ENCODE measurements around the gene MDH1. TPM values are rescaled to one million over a fixed set of nuclear protein-coding genes. Genes with fewer than 3 reads are reported as not detected.
"Not testable (repeated sequence)": the region's sequence is repeated elsewhere in the genome, so short reads cannot be mapped to it uniquely, and the experiment has no call there.

The MDH1 gene
- 100 to 1,000 TPM; 146 to 161 (median 150) TPM for total RNA-seq

- no peaks in the 10 kb centered on the region for H3K27me3 Mint-ChIP-seq (ENCODE audit: low read depth)
- no peaks in the 10 kb centered on the region for H3K9me3 Mint-ChIP-seq
- peaks cover 32% of the 10 kb centered on the region for H3K4me1 Mint-ChIP-seq (ENCODE audit: low read depth)
- peak; percentile 90 for DNase-seq
- peak; percentile 92 to 93 for ATAC-seq
- H3K4me3 Mint-ChIP-seq: peak within 1 kb of the TSS; percentile 99
- H3K36me3 Mint-ChIP-seq (ENCODE audit: insufficient read depth): peaks cover 4% of the 10 kb centered on the region
Observed at GRCh38 chr2:63588385-63589147, at the start of gene MDH1, which contains the start of gene WDPCP. Gene MDH1, plus strand, starts transcription at chr2:63588963. Its CDS starts 81 bp downstream, at chr2:63589044. Gene WDPCP, minus strand, starts transcription at chr2:63588477. Its CDS starts 206 bp downstream, at chr2:63588271.

- H3K4me3 Mint-ChIP-seq: no peak overlapping the region
- ATAC-seq: no peak
- peaks cover 6% of the 10 kb centered on the region for H3K36me3 Mint-ChIP-seq (ENCODE audit: insufficient read depth)
Observed at GRCh38 chr2:63539416-63540162, 49.2 kb upstream of the MDH1 start.

GRCh38 chr2:63544017-63544627 lies 44.6 kb upstream of the MDH1 start:
- peaks cover 6% of the 10 kb centered on the region for H3K36me3 Mint-ChIP-seq (ENCODE audit: insufficient read depth)
- peaks cover 9% of the 10 kb centered on the region for H3K9me3 Mint-ChIP-seq
- ATAC-seq (no peak), DNase-seq (no peak)
- no peak overlapping the region for H3K4me3 Mint-ChIP-seq
- H3K4me1 Mint-ChIP-seq (ENCODE audit: low read depth): no peaks in the 10 kb centered on the region
- no peaks in the 10 kb centered on the region for H3K27me3 Mint-ChIP-seq (ENCODE audit: low read depth)

More at GRCh38 chr2:63539416-63540162, 49.2 kb upstream of the MDH1 start:
- Mint-ChIP-seq H3K9me3 (peaks cover 10% of the 10 kb centered on the region), H3K27me3 (ENCODE audit: low read depth) (no peaks in the 10 kb centered on the region), H3K4me1 (ENCODE audit: low read depth) (no peaks in the 10 kb centered on the region)
- DNase-seq: no peak

- Mint-ChIP-seq H3K4me1 (ENCODE audit: low read depth) (no peaks in the 10 kb centered on the region), H3K27me3 (ENCODE audit: low read depth) (no peaks in the 10 kb centered on the region), H3K9me3 (peaks cover 9% of the 10 kb centered on the region), H3K4me3 (no peak overlapping the region), H3K36me3 (ENCODE audit: insufficient read depth) (peaks cover 6% of the 10 kb centered on the region)
- ATAC-seq (no peak), DNase-seq (no peak)
Observed at GRCh38 chr2:63545023-63545422, 43.7 kb upstream of the MDH1 start.

- no peaks in the 10 kb centered on the region for H3K27me3 Mint-ChIP-seq (ENCODE audit: low read depth)
- no peak for ATAC-seq
- peaks cover 34% of the 10 kb centered on the region for H3K36me3 Mint-ChIP-seq (ENCODE audit: insufficient read depth)
- H3K9me3 Mint-ChIP-seq: peaks cover 24% of the 10 kb centered on the region
- peaks cover 10% of the 10 kb centered on the region for H3K4me1 Mint-ChIP-seq (ENCODE audit: low read depth)
- no peak for DNase-seq
- H3K4me3 Mint-ChIP-seq: no peak overlapping the region
Observed at GRCh38 chr2:63553049-63553448, 35.7 kb upstream of the MDH1 start.

- H3K36me3 Mint-ChIP-seq (ENCODE audit: insufficient read depth): peaks cover 49% of the 10 kb centered on the region
Observed at GRCh38 chr2:63555299-63555698, 33.5 kb upstream of the MDH1 start.

GRCh38 chr2:63555931-63556330 lies 32.8 kb upstream of the MDH1 start:
- Mint-ChIP-seq H3K4me3 (no peak overlapping the region), H3K36me3 (ENCODE audit: insufficient read depth) (peaks cover 52% of the 10 kb centered on the region)
- ATAC-seq: no peak

More at GRCh38 chr2:63555299-63555698, 33.5 kb upstream of the MDH1 start:
- Mint-ChIP-seq H3K4me1 (ENCODE audit: low read depth) (peaks cover 8% of the 10 kb centered on the region), H3K9me3 (peaks cover 29% of the 10 kb centered on the region), H3K27me3 (ENCODE audit: low read depth) (no peaks in the 10 kb centered on the region), H3K4me3 (no peak overlapping the region)
- DNase-seq (no peak), ATAC-seq (no peak)

GRCh38 chr2:63557819-63558218 lies 30.9 kb upstream of the MDH1 start:
- Mint-ChIP-seq H3K9me3 (peaks cover 30% of the 10 kb centered on the region), H3K36me3 (ENCODE audit: insufficient read depth) (peaks cover 53% of the 10 kb centered on the region)
- H3K27me3 Mint-ChIP-seq (ENCODE audit: low read depth); H3K4me3 Mint-ChIP-seq; H3K4me1 Mint-ChIP-seq (ENCODE audit: low read depth); DNase-seq: not testable (repeated sequence)
- ATAC-seq: peak in 1 of 2 donors; percentile 27

More at GRCh38 chr2:63555931-63556330, 32.8 kb upstream of the MDH1 start:
- Mint-ChIP-seq H3K27me3 (ENCODE audit: low read depth) (no peaks in the 10 kb centered on the region), H3K4me1 (ENCODE audit: low read depth) (peaks cover 7% of the 10 kb centered on the region), H3K9me3 (peaks cover 29% of the 10 kb centered on the region)
- no peak for DNase-seq

- not testable (repeated sequence) for DNase-seq; H3K27me3 Mint-ChIP-seq (ENCODE audit: low read depth); ATAC-seq; H3K4me3 Mint-ChIP-seq; H3K4me1 Mint-ChIP-seq (ENCODE audit: low read depth)
- Mint-ChIP-seq H3K9me3 (peaks cover 30% of the 10 kb centered on the region), H3K36me3 (ENCODE audit: insufficient read depth) (peaks cover 55% of the 10 kb centered on the region)
Observed at GRCh38 chr2:63558922-63559321, 29.8 kb upstream of the MDH1 start.

- Mint-ChIP-seq H3K27me3 (ENCODE audit: low read depth) (no peaks in the 10 kb centered on the region), H3K4me1 (ENCODE audit: low read depth) (peaks cover 3% of the 10 kb centered on the region), H3K4me3 (no peak overlapping the region), H3K36me3 (ENCODE audit: insufficient read depth) (peaks cover 49% of the 10 kb centered on the region), H3K9me3 (peaks cover 24% of the 10 kb centered on the region)
- DNase-seq: no peak
- no peak for ATAC-seq
Observed at GRCh38 chr2:63562751-63563150, 26.0 kb upstream of the MDH1 start.

- H3K4me1 Mint-ChIP-seq (ENCODE audit: low read depth): no peaks in the 10 kb centered on the region
- no peak overlapping the region for H3K4me3 Mint-ChIP-seq
- no peaks in the 10 kb centered on the region for H3K27me3 Mint-ChIP-seq (ENCODE audit: low read depth)
- DNase-seq: no peak
- H3K36me3 Mint-ChIP-seq (ENCODE audit: insufficient read depth): peaks cover 33% of the 10 kb centered on the region
- no peak for ATAC-seq
- peaks cover 36% of the 10 kb centered on the region for H3K9me3 Mint-ChIP-seq
Observed at GRCh38 chr2:63569740-63570139, 19.0 kb upstream of the MDH1 start.

- Mint-ChIP-seq H3K9me3 (peaks cover 31% of the 10 kb centered on the region), H3K4me3 (no peak overlapping the region), H3K27me3 (ENCODE audit: low read depth) (no peaks in the 10 kb centered on the region), H3K36me3 (ENCODE audit: insufficient read depth) (peaks cover 29% of the 10 kb centered on the region), H3K4me1 (ENCODE audit: low read depth) (no peaks in the 10 kb centered on the region)
- ATAC-seq (no peak), DNase-seq (no peak)
Observed at GRCh38 chr2:63571291-63571690, 17.5 kb upstream of the MDH1 start.

- Mint-ChIP-seq H3K9me3 (peaks cover 29% of the 10 kb centered on the region), H3K27me3 (ENCODE audit: low read depth) (no peaks in the 10 kb centered on the region), H3K4me1 (ENCODE audit: low read depth) (no peaks in the 10 kb centered on the region), H3K36me3 (ENCODE audit: insufficient read depth) (peaks cover 26% of the 10 kb centered on the region), H3K4me3 (no peak overlapping the region)
- DNase-seq (no peak), ATAC-seq (no peak)
Observed at GRCh38 chr2:63572001-63572400, 16.8 kb upstream of the MDH1 start.

- peaks cover 22% of the 10 kb centered on the region for H3K9me3 Mint-ChIP-seq
- peaks cover 18% of the 10 kb centered on the region for H3K36me3 Mint-ChIP-seq (ENCODE audit: insufficient read depth)
- DNase-seq; ATAC-seq; H3K27me3 Mint-ChIP-seq (ENCODE audit: low read depth); H3K4me1 Mint-ChIP-seq (ENCODE audit: low read depth); H3K4me3 Mint-ChIP-seq: not testable (repeated sequence)
Observed at GRCh38 chr2:63573026-63573425, 15.7 kb upstream of the MDH1 start.

Data from activated T-cell treated with anti-CD3 and anti-CD28 coated beads, Interleukin-2, amount 50 U/mL, for 4 hours (primary cell).